ENCODE measurements around the gene FAM135A. TPM values are rescaled to one million over a fixed set of nuclear protein-coding genes. Genes with fewer than 3 reads are reported as not detected.

Gene FAM135A
- total and polyA plus RNA-seq, 2 of the 4 experiments (the other 2 are of a cell fraction): 2.2 to 7.9 TPM

DNA sequence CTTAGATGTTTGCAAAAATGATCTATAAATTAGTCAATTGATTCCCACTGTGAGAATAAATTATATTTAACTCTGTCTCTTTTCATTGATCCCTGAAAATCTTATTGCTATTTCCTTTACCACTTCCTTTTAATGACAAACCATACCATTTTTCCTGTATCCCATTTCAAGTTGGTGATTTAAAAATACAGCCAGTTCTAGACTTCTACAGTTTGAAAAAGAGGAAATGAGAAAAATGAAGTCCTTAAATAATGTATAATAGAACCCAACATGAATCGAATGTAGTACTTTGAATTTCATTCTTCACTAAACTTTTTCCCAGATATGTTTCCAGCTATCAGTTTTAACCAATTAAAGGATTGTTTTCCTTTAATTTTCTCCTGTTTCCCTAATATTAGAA, 124.0 kb downstream of the FAM135A start:
- H4K8ac ChIP-seq (ENCODE audit: low read depth in 2 of 2, low read length in 2 of 2): no peak overlapping the region
- no peak overlapping the region for H3K18ac ChIP-seq (ENCODE audit: low read depth, low read length)
- H3K23ac ChIP-seq (ENCODE audit: low read depth, low read length): no peak overlapping the region
- no peak overlapping the region for H3K9ac ChIP-seq (ENCODE audit: low read depth, low read length)
- no peaks in the 10 kb centered on the region for H3K27me3 ChIP-seq (ENCODE audit: control insufficient read depth, insufficient read depth, low read length)
- no peaks in the 10 kb centered on the region for H3K9me1 ChIP-seq (ENCODE audit: insufficient read depth, low read length)
- H2BK5ac ChIP-seq (ENCODE audit: low read depth, low read length, poor library complexity, severe bottlenecking): no peak overlapping the region
- H3K4me1 ChIP-seq (ENCODE audit: control insufficient read depth, insufficient read depth, low read length): no peaks in the 10 kb centered on the region
- ATAC-seq (ENCODE audit: low read depth) (no peak), DNase-seq (no peak)
- no TSS peak for BruUV-seq (replicated peaks)
- no peak overlapping the region for H3K4me2 ChIP-seq (ENCODE audit: low read depth, low read length)
- intact Hi-C loops (cut with micrococcal nuclease): loop anchor here (10.0 kb wide), 1 partner anchor 258 kb away; no protein-coding TSS in a partner anchor
- dilution Hi-C loops (cut with HindIII; ENCODE audit: low sequenced_read_pairs, unreplicated experiment): no loop called here
- H3K36me3 ChIP-seq (ENCODE audit: control insufficient read depth, insufficient read depth, low read length): peaks cover 5% of the 10 kb centered on the region; the same call in 1 of the 2 replicates
- CTCF ChIA-PET: interaction anchor here (1.0 kb wide), 1 partner anchor 29 kb away, joined by 3 read pairs; no protein-coding TSS in a partner anchor
- H2AFZ ChIP-seq (replicated peaks; ENCODE audit: low read length, poor library complexity): no peak overlapping the region
- no peaks in the 10 kb centered on the region for H3K79me1 ChIP-seq (ENCODE audit: low read depth in 1 of 2, low read length in 2 of 2)
- no CpG with 5 or more reads among the region's 1 CpG for WGBS, 2 experiments (ENCODE audit: extremely low coverage in 2 of 2, insufficient read length in 1 of 2)
- in situ Hi-C loops (cut with MboI; ENCODE audit: low sequenced_read_pairs): no loop called here
- no peak overlapping the region for H3K4ac ChIP-seq (ENCODE audit: low read depth, low read length)
- H3K14ac ChIP-seq (replicated peaks; ENCODE audit: low read depth, low read length): no peak overlapping the region
- H4K5ac ChIP-seq (ENCODE audit: low read depth, low read length): no peak overlapping the region
- H3K27ac ChIP-seq (ENCODE audit: insufficient read depth, low read length): no peak overlapping the region
- H2AK9ac ChIP-seq (replicated peaks; ENCODE audit: low read depth, low read length, poor library complexity): no peak overlapping the region
- H2BK120ac ChIP-seq (ENCODE audit: low read depth, low read length): no peak overlapping the region
- no peak overlapping the region for H2AK5ac ChIP-seq (ENCODE audit: low read depth, low read length)
- H3K9me3 ChIP-seq (ENCODE audit: control insufficient read depth, insufficient read depth, low read length): no peaks in the 10 kb centered on the region
- POLR2A ChIA-PET (ENCODE audit: unreplicated experiment): no interaction called here
- no peaks in the 10 kb centered on the region for H4K20me1 ChIP-seq (ENCODE audit: insufficient read depth, low read length)
- no peak overlapping the region for H3K4me3 ChIP-seq (ENCODE audit: insufficient read depth, low read depth, low read length)
- no peak overlapping the region for H3K56ac ChIP-seq (ENCODE audit: extremely low read depth, insufficient read depth, low read length)
- TF ChIP-seq BHLHE40 (IDR thresholded peaks at IDR 0.05; ENCODE audit: low read depth, low read length): no peak
- TF ChIP-seq SMC3 (IDR thresholded peaks at IDR 0.05; ENCODE audit: low read depth, low read length): no peak
- no peak for TF ChIP-seq RCOR1 (IDR thresholded peaks at IDR 0.05; ENCODE audit: insufficient replicate concordance, low read length)
- no peak for TF ChIP-seq RAD21 (IDR thresholded peaks at IDR 0.05; ENCODE audit: low read length)
- TF ChIP-seq CHD1 (IDR thresholded peaks at IDR 0.05; ENCODE audit: low read depth, low read length): no peak
- TF ChIP-seq, protein P1, sequence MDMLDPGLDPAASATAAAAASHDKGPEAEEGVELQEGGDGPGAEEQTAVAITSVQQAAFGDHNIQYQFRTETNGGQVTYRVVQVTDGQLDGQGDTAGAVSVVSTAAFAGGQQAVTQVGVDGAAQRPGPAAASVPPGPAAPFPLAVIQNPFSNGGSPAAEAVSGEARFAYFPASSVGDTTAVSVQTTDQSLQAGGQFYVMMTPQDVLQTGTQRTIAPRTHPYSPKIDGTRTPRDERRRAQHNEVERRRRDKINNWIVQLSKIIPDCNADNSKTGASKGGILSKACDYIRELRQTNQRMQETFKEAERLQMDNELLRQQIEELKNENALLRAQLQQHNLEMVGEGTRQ (IDR thresholded peaks at IDR 0.05; ENCODE audit: low read depth, low read length): no peak
- TF ChIP-seq CEBPB (IDR thresholded peaks at IDR 0.05; ENCODE audit: low read depth, low read length): no peak
- no peak for TF ChIP-seq FOS (IDR thresholded peaks at IDR 0.05; ENCODE audit: low read depth, low read length)
- TF ChIP-seq POLR2A (IDR thresholded peaks at IDR 0.05; ENCODE audit: low read depth, low read length): no peak
- TF ChIP-seq ELK1 (IDR thresholded peaks at IDR 0.05; ENCODE audit: borderline replicate concordance, low read depth, low read length): no peak
- no peak for TF ChIP-seq MXI1 (IDR thresholded peaks at IDR 0.05; ENCODE audit: borderline replicate concordance, low read depth, low read length)
- no peak for TF ChIP-seq RFX5 (IDR thresholded peaks at IDR 0.05; ENCODE audit: low read depth, low read length)
- no peak for TF ChIP-seq MAFK (IDR thresholded peaks at IDR 0.05; ENCODE audit: low read depth, low read length)
- TF ChIP-seq MAZ (IDR thresholded peaks at IDR 0.05; ENCODE audit: borderline replicate concordance, low read depth, low read length): no peak
- H4K91ac ChIP-seq (ENCODE audit: insufficient read depth, low read depth, low read length): no peak overlapping the region
- H2BK15ac ChIP-seq (ENCODE audit: low read depth, low read length): no peak overlapping the region
- no peak overlapping the region for H2BK20ac ChIP-seq (ENCODE audit: low read depth, low read length)

All from IMR-90 (cell line).